ENCODE results near the gene DRP2.
"Not testable (repeated sequence)": the region's sequence is repeated elsewhere in the genome, so short reads cannot be mapped to it uniquely, and the experiment has no call there.

DRP2 gene

GRCh38 chrX:101263766-101264165, 44.2 kb downstream of the DRP2 start:
- DNase-seq (ENCODE audit: low read depth) = no peak
- no peak for TF ChIP-seq CTCF (IDR thresholded peaks at IDR 0.05; ENCODE audit: control insufficient read depth, extremely low read depth, insufficient read depth)
- H3K4me3 ChIP-seq (ENCODE audit: low read depth, low read length) = no peak overlapping the region

DNA sequence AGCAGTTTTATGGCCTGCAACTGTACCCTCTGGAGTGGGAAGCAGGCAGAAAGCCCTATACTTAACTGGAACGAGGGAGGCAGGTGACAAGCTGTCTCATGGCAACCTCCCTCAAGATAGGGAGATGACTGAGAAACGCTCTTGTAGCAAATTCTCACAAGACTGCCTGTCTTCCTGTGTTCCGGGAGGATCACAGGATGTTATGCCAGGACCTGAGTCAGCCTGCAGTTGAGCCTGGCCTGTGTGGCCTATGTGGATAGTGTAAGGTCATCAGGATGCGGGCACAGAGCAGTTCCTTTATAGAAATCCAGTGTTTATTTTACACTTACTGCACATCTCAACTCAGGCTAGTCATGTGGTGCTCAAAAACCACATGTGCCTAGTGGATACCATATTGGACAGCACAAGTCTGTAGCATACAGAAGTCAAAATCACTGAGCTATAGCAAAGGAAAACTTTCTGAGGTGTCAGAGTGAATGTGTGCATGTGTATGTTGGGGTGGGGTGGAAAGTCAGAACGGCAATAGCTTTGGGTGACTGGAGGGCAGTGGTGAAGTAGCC, 46.4 kb downstream of the DRP2 start:
- H3K4me3 ChIP-seq (ENCODE audit: low read depth, low read length) = no peak overlapping the region
- DNase-seq (ENCODE audit: low read depth) = no peak
- TF ChIP-seq CTCF (IDR thresholded peaks at IDR 0.05; ENCODE audit: control insufficient read depth, extremely low read depth, insufficient read depth) = no peak

- TF ChIP-seq CTCF (IDR thresholded peaks at IDR 0.05; ENCODE audit: control insufficient read depth, extremely low read depth, insufficient read depth) = no peak
- no peak for DNase-seq (ENCODE audit: low read depth)
- no peak overlapping the region for H3K4me3 ChIP-seq (ENCODE audit: low read depth, low read length)
These were observed 54.6 kb downstream of the DRP2 start for GRCh38 chrX:101274198-101274597.

DNA sequence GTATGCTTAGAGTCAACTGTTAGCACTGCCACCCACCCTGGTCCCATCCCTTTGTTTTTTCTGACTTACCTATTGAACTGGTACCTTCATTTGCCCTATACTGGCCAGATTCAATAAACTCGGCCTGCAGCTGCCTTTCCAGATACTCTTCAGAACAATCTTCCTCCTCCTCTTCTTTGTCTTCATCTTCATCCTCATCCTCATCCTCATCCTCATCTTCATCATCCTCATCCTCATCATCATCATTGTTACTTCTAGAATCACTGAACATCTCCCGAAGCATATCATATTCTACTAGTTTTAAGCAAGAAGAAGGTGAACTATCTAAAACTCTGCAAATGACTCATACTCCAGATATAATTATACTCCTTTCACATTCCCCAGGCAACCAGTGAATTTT, 56.7 kb downstream of the DRP2 start:
- no peak for DNase-seq (ENCODE audit: low read depth)
- H3K4me3 ChIP-seq (ENCODE audit: low read depth, low read length) = no peak overlapping the region
- TF ChIP-seq CTCF (IDR thresholded peaks at IDR 0.05; ENCODE audit: control insufficient read depth, extremely low read depth, insufficient read depth) = no peak

- peak; percentile 52 for TF ChIP-seq CTCF (IDR thresholded peaks at IDR 0.05; ENCODE audit: control insufficient read depth, extremely low read depth, insufficient read depth)
- H3K4me3 ChIP-seq (ENCODE audit: low read depth, low read length) = no peak overlapping the region
- DNase-seq (ENCODE audit: low read depth) = peak; percentile 2
These were observed 67.8 kb downstream of the DRP2 start for GRCh38 chrX:101287402-101287801.

DNA sequence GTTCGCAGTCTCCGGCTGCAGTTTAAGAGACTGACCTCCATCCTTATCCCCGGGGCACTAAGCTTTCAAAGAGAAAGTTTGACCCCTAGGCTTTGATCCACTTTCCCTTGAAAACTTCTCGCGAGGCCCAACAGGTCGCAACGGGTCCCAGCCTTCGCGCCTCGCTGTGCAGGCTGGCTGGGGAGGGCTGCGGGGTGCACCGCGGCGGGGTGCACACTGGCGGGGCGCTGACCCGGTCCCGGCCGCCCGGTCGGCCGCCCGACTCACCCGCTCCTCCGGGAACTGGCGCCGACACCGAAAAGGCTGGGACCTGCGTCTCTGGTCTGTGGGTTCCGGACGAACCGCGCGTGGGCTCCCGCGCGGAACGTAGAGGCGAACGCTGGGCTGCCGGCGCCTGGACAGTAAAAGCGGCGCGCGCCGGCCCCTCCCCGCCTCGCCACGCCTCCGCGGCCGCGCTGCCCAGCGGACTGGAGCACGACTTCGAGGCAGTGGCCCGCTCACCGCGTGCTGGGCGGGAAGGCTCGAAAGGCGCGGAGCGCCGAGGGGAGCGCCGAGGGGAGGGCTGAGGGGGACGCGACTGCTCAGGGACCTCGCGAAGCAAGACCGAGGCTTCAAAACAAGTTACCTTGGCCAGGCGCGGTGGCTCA, 71.5 kb downstream of the DRP2 start, which contains the start of gene TAF7L:
Gene TAF7L (minus strand): TSS at position 378 of the 647 bp plus-strand sequence. CDS start 3,791 bp downstream, outside the sequence.
- DNase-seq (ENCODE audit: low read depth) = no peak
- no peak within 1 kb of the TSS for H3K4me3 ChIP-seq (ENCODE audit: low read depth, low read length)
- TF ChIP-seq CTCF (IDR thresholded peaks at IDR 0.05; ENCODE audit: control insufficient read depth, extremely low read depth, insufficient read depth) = no peak

DNA sequence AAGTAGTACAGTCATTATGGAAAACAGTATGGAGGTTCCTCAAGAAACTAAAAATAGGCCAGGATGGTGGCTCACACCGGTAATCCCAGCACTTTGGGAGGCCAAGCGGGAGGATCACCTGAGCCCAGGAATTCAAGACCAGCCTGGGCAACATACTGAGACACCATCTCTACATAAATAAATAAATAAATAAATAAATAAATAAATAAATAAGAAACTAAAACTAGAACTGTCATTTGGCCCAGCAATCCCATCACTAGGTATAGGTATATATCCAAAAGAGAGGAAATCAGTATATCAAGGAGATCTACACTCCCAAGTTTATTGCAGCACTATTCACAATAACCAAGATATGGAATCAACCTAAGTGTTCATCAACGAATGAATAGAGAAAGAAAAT, 76.0 kb downstream of the DRP2 start:
- DNase-seq (ENCODE audit: low read depth) = not testable (repeated sequence)

More for the DNA sequence above, 76.0 kb downstream of the DRP2 start:
- H3K4me3 ChIP-seq (ENCODE audit: low read depth, low read length) = not testable (repeated sequence)

Measured in LNCaP clone FGC (cell line).